GM18870 (cell line): ENCODE measurements around the gene PER2.

Experiments used
- ATAC-seq: cut with Tn5 transposase; IDR thresholded peaks from one replicate; pipeline ENCODE4 v1.9.1; 2021; ENCODE audit warnings: moderate library complexity; ENCODE audit not compliant: unreplicated experiment

PER2 gene

GRCh38 chr2:238251986-238252385, 36.4 kb downstream of the PER2 start:
- no peak for ATAC-seq

- no peak for ATAC-seq
Measured at GRCh38 chr2:238251331-238251730, 37.1 kb downstream of the PER2 start.

- ATAC-seq: no peak
Measured at GRCh38 chr2:238250896-238251295, 37.5 kb downstream of the PER2 start.

- no peak for ATAC-seq
Measured at GRCh38 chr2:238247841-238248453, 40.5 kb downstream of the PER2 start.

- ATAC-seq: no peak
Measured at GRCh38 chr2:238247002-238247822, 41.2 kb downstream of the PER2 start.

- ATAC-seq: no peak
Measured at GRCh38 chr2:238244151-238244550, 44.3 kb downstream of the PER2 start.

GRCh38 chr2:238243496-238244076, 44.8 kb downstream of the PER2 start:
- ATAC-seq: no peak

- ATAC-seq: no peak
Measured at GRCh38 chr2:238242731-238243495, 45.5 kb downstream of the PER2 start.

- no peak for ATAC-seq
Measured at GRCh38 chr2:238241970-238242369, 46.4 kb downstream of the PER2 start.

GRCh38 chr2:238240757-238241711, 47.4 kb downstream of the PER2 start:
- ATAC-seq: no peak

- peak; percentile 42 for ATAC-seq
Measured at GRCh38 chr2:238239863-238240756, 48.3 kb downstream of the PER2 start, which contains the start of gene HES6. HES6 (minus strand) TSS chr2:238240038; CDS start chr2:238239905, 133 bp downstream.

GRCh38 chr2:238239543-238239862, 48.9 kb downstream of the PER2 start:
- no peak for ATAC-seq

- ATAC-seq: no peak
Measured at GRCh38 chr2:238238766-238239542, 49.5 kb downstream of the PER2 start.

GRCh38 chr2:238238311-238238765, 50.1 kb downstream of the PER2 start:
- no peak for ATAC-seq

GRCh38 chr2:238237431-238238135, 50.8 kb downstream of the PER2 start:
- ATAC-seq: no peak

- no peak for ATAC-seq
Measured at GRCh38 chr2:238236571-238236970, 51.8 kb downstream of the PER2 start.

- no peak for ATAC-seq
Measured at GRCh38 chr2:238235856-238236255, 52.6 kb downstream of the PER2 start.

GRCh38 chr2:238235331-238235732, 53.1 kb downstream of the PER2 start:
- ATAC-seq: no peak
